Measurements from ENCODE around the gene GTPBP4. TPM values are rescaled to one million over a fixed set of nuclear protein-coding genes. Genes with fewer than 3 reads are reported as not detected.
A peak's percentile ranks its signal among the peaks of the same experiment; 100 is the strongest.

The GTPBP4 gene
- total and polyA plus RNA-seq, 2 of the 13 experiments (the other 11 are each of a cell fraction or from before 2014, with no cell fraction given): 24.1 to 85.5 TPM

DNA sequence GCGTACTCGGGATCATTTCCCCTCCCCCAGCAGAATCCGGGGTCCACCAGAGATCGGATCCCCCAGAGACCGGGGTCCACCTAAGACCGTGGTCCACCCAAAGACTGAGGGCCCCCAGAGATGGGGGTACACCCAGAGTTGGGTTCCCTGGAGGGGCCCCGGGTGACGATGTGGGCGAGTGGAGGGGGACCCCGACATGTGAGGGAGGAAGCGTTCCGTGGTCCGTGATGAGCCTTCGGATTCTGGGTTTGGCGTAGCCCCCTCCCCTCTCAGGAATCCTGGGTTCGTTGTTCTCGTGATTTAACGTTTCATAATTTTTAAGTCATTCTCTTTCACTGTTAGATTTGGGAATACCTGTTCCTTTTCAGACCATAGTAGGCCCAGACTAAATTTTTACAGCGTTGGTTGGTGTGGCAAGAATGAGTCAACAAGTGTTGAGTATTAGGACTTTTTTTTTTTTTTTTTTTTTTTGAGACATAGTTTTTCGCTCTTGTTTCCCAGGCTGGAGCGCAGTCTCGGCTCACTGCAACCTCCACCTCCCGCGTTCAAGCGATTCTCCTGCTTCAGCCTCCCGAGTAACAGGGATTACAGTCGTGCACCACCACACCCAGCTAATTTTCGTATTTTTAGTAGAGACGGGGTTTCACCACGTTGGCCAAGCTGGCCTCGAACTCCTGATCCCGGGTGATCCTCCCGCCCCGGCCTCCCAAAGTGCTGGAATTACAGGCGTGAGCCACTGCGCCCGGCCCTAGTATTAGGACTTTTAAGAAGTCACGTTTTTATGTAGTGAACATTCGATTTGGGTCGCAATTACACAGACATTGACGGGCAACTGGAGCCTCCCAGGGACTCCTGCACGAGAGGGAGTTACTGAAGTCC is 672 bp downstream of the GTPBP4 start (continued):
- TF ChIP-seq ZNF350 (CRISPR knock-in tag; IDR thresholded peaks at IDR 0.05; ENCODE audit: borderline replicate concordance, low read depth) (0 out of 2 replicates have a peak, but pooled peaks have one; percentile 6), SNAI1 (CRISPR knock-in tag; IDR thresholded peaks at IDR 0.05; ENCODE audit: borderline replicate concordance) (0 out of 2 replicates have a peak, but pooled peaks have one; percentile 0), ELF4 (CRISPR knock-in tag; IDR thresholded peaks at IDR 0.05; ENCODE audit: borderline replicate concordance) (0 out of 2 replicates have a peak, but pooled peaks have one; percentile 49), MAZ (IDR thresholded peaks at IDR 0.05; ENCODE audit: borderline replicate concordance, low read depth, low read length) (no peak), MAZ (CRISPR knock-in tag; IDR thresholded peaks at IDR 0.05; ENCODE audit: low read depth) (no peak), LCORL (IDR thresholded peaks at IDR 0.05) (no peak), LCORL (CRISPR knock-in tag; IDR thresholded peaks at IDR 0.05) (no peak), ZNF746 (CRISPR knock-in tag; IDR thresholded peaks at IDR 0.05) (no peak), CENPX (CRISPR knock-in tag; IDR thresholded peaks at IDR 0.05) (no peak), ZNF552 (CRISPR knock-in tag; IDR thresholded peaks at IDR 0.05; ENCODE audit: borderline replicate concordance) (no peak; the same call in 1 of the 2 replicates), MAF1 (CRISPR knock-in tag; IDR thresholded peaks at IDR 0.05; ENCODE audit: borderline replicate concordance) (peak; percentile 1; the same call in 1 of the 2 replicates), ZNF569 (CRISPR knock-in tag; IDR thresholded peaks at IDR 0.05; ENCODE audit: borderline replicate concordance) (no peak), IKZF4 (CRISPR knock-in tag; IDR thresholded peaks at IDR 0.05; ENCODE audit: borderline replicate concordance, low read depth, not compliant biosample characterization) (no peak), DMAP1 (CRISPR knock-in tag; IDR thresholded peaks at IDR 0.05) (peak; percentile 69; the same call in 1 of the 2 replicates), ZNF546 (CRISPR knock-in tag; conservative IDR thresholded peaks at IDR 0.05) (0 out of 2 replicates have a peak, but pooled peaks have one; percentile 5), MEF2D (CRISPR knock-in tag; IDR thresholded peaks at IDR 0.05) (0 out of 2 replicates have a peak, but pooled peaks have one; percentile 11), PHF21A (CRISPR knock-in tag; IDR thresholded peaks at IDR 0.05) (0 out of 2 replicates have a peak, but pooled peaks have one; percentile 35), KDM5B (CRISPR knock-in tag; IDR thresholded peaks at IDR 0.05; ENCODE audit: borderline replicate concordance) (no peak; the same call in 1 of the 2 replicates), ZNF547 (CRISPR knock-in tag; IDR thresholded peaks at IDR 0.05) (peak; percentile 10; the same call in 1 of the 2 replicates)
- TF ChIP-seq, protein P1, sequence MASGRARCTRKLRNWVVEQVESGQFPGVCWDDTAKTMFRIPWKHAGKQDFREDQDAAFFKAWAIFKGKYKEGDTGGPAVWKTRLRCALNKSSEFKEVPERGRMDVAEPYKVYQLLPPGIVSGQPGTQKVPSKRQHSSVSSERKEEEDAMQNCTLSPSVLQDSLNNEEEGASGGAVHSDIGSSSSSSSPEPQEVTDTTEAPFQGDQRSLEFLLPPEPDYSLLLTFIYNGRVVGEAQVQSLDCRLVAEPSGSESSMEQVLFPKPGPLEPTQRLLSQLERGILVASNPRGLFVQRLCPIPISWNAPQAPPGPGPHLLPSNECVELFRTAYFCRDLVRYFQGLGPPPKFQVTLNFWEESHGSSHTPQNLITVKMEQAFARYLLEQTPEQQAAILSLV (CRISPR knock-in tag; IDR thresholded peaks at IDR 0.05; ENCODE audit: borderline replicate concordance): no peak
- TF ChIP-seq, protein P2, sequence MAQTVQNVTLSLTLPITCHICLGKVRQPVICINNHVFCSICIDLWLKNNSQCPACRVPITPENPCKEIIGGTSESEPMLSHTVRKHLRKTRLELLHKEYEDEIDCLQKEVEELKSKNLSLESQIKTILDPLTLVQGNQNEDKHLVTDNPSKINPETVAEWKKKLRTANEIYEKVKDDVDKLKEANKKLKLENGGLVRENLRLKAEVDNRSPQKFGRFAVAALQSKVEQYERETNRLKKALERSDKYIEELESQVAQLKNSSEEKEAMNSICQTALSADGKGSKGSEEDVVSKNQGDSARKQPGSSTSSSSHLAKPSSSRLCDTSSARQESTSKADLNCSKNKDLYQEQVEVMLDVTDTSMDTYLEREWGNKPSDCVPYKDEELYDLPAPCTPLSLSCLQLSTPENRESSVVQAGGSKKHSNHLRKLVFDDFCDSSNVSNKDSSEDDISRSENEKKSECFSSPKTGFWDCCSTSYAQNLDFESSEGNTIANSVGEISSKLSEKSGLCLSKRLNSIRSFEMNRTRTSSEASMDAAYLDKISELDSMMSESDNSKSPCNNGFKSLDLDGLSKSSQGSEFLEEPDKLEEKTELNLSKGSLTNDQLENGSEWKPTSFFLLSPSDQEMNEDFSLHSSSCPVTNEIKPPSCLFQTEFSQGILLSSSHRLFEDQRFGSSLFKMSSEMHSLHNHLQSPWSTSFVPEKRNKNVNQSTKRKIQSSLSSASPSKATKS (CRISPR knock-in tag; IDR thresholded peaks at IDR 0.05): no peak
- TF ChIP-seq, protein P3, sequence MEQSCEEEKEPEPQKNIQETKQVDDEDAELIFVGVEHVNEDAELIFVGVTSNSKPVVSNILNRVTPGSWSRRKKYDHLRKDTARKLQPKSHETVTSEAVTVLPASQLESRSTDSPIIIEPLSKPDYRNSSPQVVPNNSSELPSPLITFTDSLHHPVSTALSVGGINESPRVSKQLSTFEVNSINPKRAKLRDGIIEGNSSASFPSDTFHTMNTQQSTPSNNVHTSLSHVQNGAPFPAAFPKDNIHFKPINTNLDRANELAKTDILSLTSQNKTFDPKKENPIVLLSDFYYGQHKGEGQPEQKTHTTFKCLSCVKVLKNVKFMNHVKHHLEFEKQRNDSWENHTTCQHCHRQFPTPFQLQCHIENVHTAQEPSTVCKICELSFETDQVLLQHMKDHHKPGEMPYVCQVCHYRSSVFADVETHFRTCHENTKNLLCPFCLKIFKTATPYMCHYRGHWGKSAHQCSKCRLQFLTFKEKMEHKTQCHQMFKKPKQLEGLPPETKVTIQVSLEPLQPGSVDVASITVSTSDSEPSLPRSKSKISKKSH (CRISPR knock-in tag; IDR thresholded peaks at IDR 0.05; ENCODE audit: borderline replicate concordance): no peak
- TF ChIP-seq, protein P4, sequence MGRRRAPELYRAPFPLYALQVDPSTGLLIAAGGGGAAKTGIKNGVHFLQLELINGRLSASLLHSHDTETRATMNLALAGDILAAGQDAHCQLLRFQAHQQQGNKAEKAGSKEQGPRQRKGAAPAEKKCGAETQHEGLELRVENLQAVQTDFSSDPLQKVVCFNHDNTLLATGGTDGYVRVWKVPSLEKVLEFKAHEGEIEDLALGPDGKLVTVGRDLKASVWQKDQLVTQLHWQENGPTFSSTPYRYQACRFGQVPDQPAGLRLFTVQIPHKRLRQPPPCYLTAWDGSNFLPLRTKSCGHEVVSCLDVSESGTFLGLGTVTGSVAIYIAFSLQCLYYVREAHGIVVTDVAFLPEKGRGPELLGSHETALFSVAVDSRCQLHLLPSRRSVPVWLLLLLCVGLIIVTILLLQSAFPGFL (CRISPR knock-in tag; IDR thresholded peaks at IDR 0.05): no peak

All from HepG2 (cell line).